Measurements from ENCODE around the gene PEX26. TPM values are rescaled to one million over a fixed set of nuclear protein-coding genes. Genes with fewer than 3 reads are reported as not detected.
"Not testable (repeated sequence)": the region's sequence is repeated elsewhere in the genome, so short reads cannot be mapped to it uniquely, and the experiment has no call there.

PEX26 gene
- total RNA-seq, 1 donor from 2014 or later: 49.7 TPM

- no peak for TF ChIP-seq CTCF (IDR thresholded peaks at IDR 0.05; ENCODE audit: unreplicated experiment)
- Mint-ChIP-seq H3K4me1 (ENCODE audit: unreplicated experiment) (peaks cover 5% of the 10 kb centered on the region), H3K4me3 (ENCODE audit: unreplicated experiment) (no peak overlapping the region), H3K9me3 (ENCODE audit: unreplicated experiment) (no peaks in the 10 kb centered on the region), H3K27ac (ENCODE audit: unreplicated experiment) (no peak overlapping the region), H3K36me3 (ENCODE audit: low read depth, unreplicated experiment) (no peaks in the 10 kb centered on the region), H3K27me3 (ENCODE audit: unreplicated experiment) (peaks cover 2% of the 10 kb centered on the region)
- DNase-seq (ENCODE audit: low spot score): no peak
Measured at GRCh38 chr22:18032455-18033101, 45.2 kb upstream of the PEX26 start.

GRCh38 chr22:18033204-18033998, 44.4 kb upstream of the PEX26 start:
- no peak overlapping the region for H3K4me3 Mint-ChIP-seq (ENCODE audit: unreplicated experiment)
- TF ChIP-seq CTCF (IDR thresholded peaks at IDR 0.05; ENCODE audit: unreplicated experiment): no peak
- DNase-seq (ENCODE audit: low spot score): no peak

GRCh38 chr22:18034076-18034475, 43.7 kb upstream of the PEX26 start:
- Mint-ChIP-seq H3K27me3 (ENCODE audit: unreplicated experiment) (peaks cover 2% of the 10 kb centered on the region), H3K27ac (ENCODE audit: unreplicated experiment) (no peak overlapping the region)
- DNase-seq (ENCODE audit: low spot score): no peak

More at GRCh38 chr22:18033204-18033998, 44.4 kb upstream of the PEX26 start:
- Mint-ChIP-seq H3K36me3 (ENCODE audit: low read depth, unreplicated experiment) (no peaks in the 10 kb centered on the region), H3K27ac (ENCODE audit: unreplicated experiment) (no peak overlapping the region), H3K27me3 (ENCODE audit: unreplicated experiment) (peaks cover 2% of the 10 kb centered on the region), H3K9me3 (ENCODE audit: unreplicated experiment) (no peaks in the 10 kb centered on the region), H3K4me1 (ENCODE audit: unreplicated experiment) (peaks cover 5% of the 10 kb centered on the region)

GRCh38 chr22:18035751-18036150, 42.0 kb upstream of the PEX26 start:
- no peaks in the 10 kb centered on the region for H3K9me3 Mint-ChIP-seq (ENCODE audit: unreplicated experiment)
- H3K27me3 Mint-ChIP-seq (ENCODE audit: unreplicated experiment): peaks cover 2% of the 10 kb centered on the region
- no peak for DNase-seq (ENCODE audit: low spot score)
- no peak overlapping the region for H3K27ac Mint-ChIP-seq (ENCODE audit: unreplicated experiment)
- H3K4me1 Mint-ChIP-seq (ENCODE audit: unreplicated experiment): peaks cover 5% of the 10 kb centered on the region
- H3K4me3 Mint-ChIP-seq (ENCODE audit: unreplicated experiment): no peak overlapping the region
- no peak for TF ChIP-seq CTCF (IDR thresholded peaks at IDR 0.05; ENCODE audit: unreplicated experiment)
- no peaks in the 10 kb centered on the region for H3K36me3 Mint-ChIP-seq (ENCODE audit: low read depth, unreplicated experiment)

More at GRCh38 chr22:18034076-18034475, 43.7 kb upstream of the PEX26 start:
- Mint-ChIP-seq H3K9me3 (ENCODE audit: unreplicated experiment) (no peaks in the 10 kb centered on the region), H3K4me1 (ENCODE audit: unreplicated experiment) (peaks cover 5% of the 10 kb centered on the region), H3K4me3 (ENCODE audit: unreplicated experiment) (no peak overlapping the region), H3K36me3 (ENCODE audit: low read depth, unreplicated experiment) (no peaks in the 10 kb centered on the region)
- no peak for TF ChIP-seq CTCF (IDR thresholded peaks at IDR 0.05; ENCODE audit: unreplicated experiment)

- not testable (repeated sequence) for H3K36me3 Mint-ChIP-seq (ENCODE audit: low read depth, unreplicated experiment); H3K27me3 Mint-ChIP-seq (ENCODE audit: unreplicated experiment); DNase-seq (ENCODE audit: low spot score); H3K9me3 Mint-ChIP-seq (ENCODE audit: unreplicated experiment); H3K4me1 Mint-ChIP-seq (ENCODE audit: unreplicated experiment); H3K4me3 Mint-ChIP-seq (ENCODE audit: unreplicated experiment); H3K27ac Mint-ChIP-seq (ENCODE audit: unreplicated experiment)
Measured at GRCh38 chr22:18040898-18041297, 36.9 kb upstream of the PEX26 start.
